MM.1S (cell line): Measurements from ENCODE around the gene ATP13A4.

ENCODE experiments used
- DNase-seq: peaks from one replicate; pipeline ENCODE4 v3.0.0-alpha.2; 2015
- H2AFZ ChIP-seq: fragments of 300-600 bp; sonication (generic); 2 replicates; pipeline ENCODE4 v1.6.0; 2016; ENCODE audit warnings: antibody characterized with exemption, low read length
- H3F3A ChIP-seq: fragments of 300-600 bp; sonication (generic); 2 replicates; pipeline ENCODE4 v1.6.1; 2016; ENCODE audit warnings: mild to moderate bottlenecking, antibody characterized with exemption, low read length, moderate library complexity, mixed read lengths; ENCODE audit not compliant: insufficient read depth
- H3K27ac ChIP-seq: fragments of 300-600 bp; sonication (generic); 2 replicates; pipeline ENCODE4 v1.5.1; 2016; ENCODE audit warnings: mild to moderate bottlenecking, low read length
- H3K27me3 ChIP-seq: fragments of 300-600 bp; sonication (generic); replicated peaks from 2 replicates; pipeline ENCODE4 v1.6.0; 2016; ENCODE audit warnings: low read length; ENCODE audit not compliant: insufficient read depth
- H3K36me3 ChIP-seq: fragments of 300-600 bp; sonication (generic); replicated peaks from 2 replicates; pipeline ENCODE4 v1.6.1; 2016; ENCODE audit warnings: mild to moderate bottlenecking, low read length, mixed read lengths; ENCODE audit not compliant: insufficient read depth
- H3K4me1 ChIP-seq: fragments of 300-600 bp; sonication (generic); 2 replicates; pipeline ENCODE4 v1.6.1; 2016; ENCODE audit warnings: low read length, mixed read lengths
- H3K4me2 ChIP-seq: fragments of 300-600 bp; sonication (generic); 2 replicates; pipeline ENCODE4 v1.6.0; 2016; ENCODE audit warnings: low read depth, low read length
- H3K4me3 ChIP-seq: fragments of 300-600 bp; sonication (generic); 2 replicates; pipeline ENCODE4 v1.5.1; 2016; ENCODE audit warnings: low read length, mixed read lengths
- H3K79me2 ChIP-seq: fragments of 300-600 bp; sonication (generic); 2 replicates; pipeline ENCODE4 v1.6.1; 2016; ENCODE audit warnings: mixed run types, low read length, mixed read lengths
- H3K9ac ChIP-seq: fragments of 300-600 bp; sonication (generic); 2 replicates; pipeline ENCODE4 v1.6.1; 2016; ENCODE audit warnings: low read length, mixed read lengths
- H3K9me2 ChIP-seq: fragments of 300-600 bp; sonication (generic); replicated peaks from 2 replicates; pipeline ENCODE4 v1.6.1; 2016; ENCODE audit warnings: mild to moderate bottlenecking, low read length, mixed read lengths; ENCODE audit not compliant: insufficient read depth
- H3K9me3 ChIP-seq: fragments of 300-600 bp; sonication (generic); replicated peaks from 2 replicates; pipeline ENCODE4 v1.6.1; 2016; ENCODE audit warnings: mild to moderate bottlenecking, low read length, mixed read lengths; ENCODE audit not compliant: insufficient read depth
- H4K20me1 ChIP-seq: fragments of 300-600 bp; sonication (generic); 2 replicates; pipeline ENCODE4 v1.6.1; 2016; ENCODE audit warnings: mild to moderate bottlenecking, low read length, moderate library complexity, mixed read lengths; ENCODE audit not compliant: insufficient read depth
- EZH2 ChIP-seq: fragments of 300-600 bp; sonication (generic); optimal IDR thresholded peaks from 2 replicates; pipeline ENCODE3; 2017; ENCODE audit warnings: low read depth, mild to moderate bottlenecking, antibody characterized with exemption, low read length, mixed read lengths
- EZH2phosphoT487 ChIP-seq: fragments of 300-600 bp; sonication (generic); IDR thresholded peaks from 2 replicates; pipeline ENCODE4 v1.6.1; 2018; ENCODE audit warnings: antibody characterized with exemption, low read length
- TF ChIP-seq, protein P1 (sequence below): fragments of 300-600 bp; sonication (generic); IDR thresholded peaks from 2 replicates; pipeline ENCODE4 v1.5.1; 2016; ENCODE audit warnings: antibody characterized with exemption, low read length, mixed read lengths

The ATP13A4 gene

DNA sequence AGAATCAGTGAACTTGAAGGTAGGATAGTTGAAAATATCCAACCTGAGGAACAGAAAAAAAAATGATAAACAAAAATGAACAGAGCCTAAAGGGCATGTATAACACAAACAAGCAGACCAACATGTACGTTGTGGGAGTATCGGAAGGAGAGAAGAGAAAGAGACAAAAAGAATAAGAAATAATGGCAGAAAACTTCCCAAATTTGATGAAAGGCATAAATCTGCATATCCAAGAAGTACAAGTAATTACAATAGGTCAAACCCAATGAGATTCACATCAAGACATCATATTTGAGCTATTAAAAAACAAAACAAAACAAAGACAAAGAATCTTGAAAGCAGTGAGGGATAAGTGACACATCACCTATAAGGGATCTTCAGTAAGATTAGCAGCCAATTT, 138.1 kb downstream of the ATP13A4 start:
- Histone ChIP-seq H3K9me3 (no peaks in the 10 kb centered on the region), H3K9me2 (no peaks in the 10 kb centered on the region), H3K4me1 (no peaks in the 10 kb centered on the region), H3K27ac (no peak overlapping the region), H3K36me3 (no peaks in the 10 kb centered on the region), H2AFZ (no peak overlapping the region), H3K79me2 (no peaks in the 10 kb centered on the region), H3K9ac (no peak overlapping the region), H3K4me2 (no peak overlapping the region), H3K27me3 (no peaks in the 10 kb centered on the region), H3K4me3 (no peak overlapping the region), H3F3A (no peaks in the 10 kb centered on the region), H4K20me1 (no peaks in the 10 kb centered on the region)
- TF ChIP-seq EZH2 = no peak
- no peak for TF ChIP-seq EZH2phosphoT487
- TF ChIP-seq, protein P1, sequence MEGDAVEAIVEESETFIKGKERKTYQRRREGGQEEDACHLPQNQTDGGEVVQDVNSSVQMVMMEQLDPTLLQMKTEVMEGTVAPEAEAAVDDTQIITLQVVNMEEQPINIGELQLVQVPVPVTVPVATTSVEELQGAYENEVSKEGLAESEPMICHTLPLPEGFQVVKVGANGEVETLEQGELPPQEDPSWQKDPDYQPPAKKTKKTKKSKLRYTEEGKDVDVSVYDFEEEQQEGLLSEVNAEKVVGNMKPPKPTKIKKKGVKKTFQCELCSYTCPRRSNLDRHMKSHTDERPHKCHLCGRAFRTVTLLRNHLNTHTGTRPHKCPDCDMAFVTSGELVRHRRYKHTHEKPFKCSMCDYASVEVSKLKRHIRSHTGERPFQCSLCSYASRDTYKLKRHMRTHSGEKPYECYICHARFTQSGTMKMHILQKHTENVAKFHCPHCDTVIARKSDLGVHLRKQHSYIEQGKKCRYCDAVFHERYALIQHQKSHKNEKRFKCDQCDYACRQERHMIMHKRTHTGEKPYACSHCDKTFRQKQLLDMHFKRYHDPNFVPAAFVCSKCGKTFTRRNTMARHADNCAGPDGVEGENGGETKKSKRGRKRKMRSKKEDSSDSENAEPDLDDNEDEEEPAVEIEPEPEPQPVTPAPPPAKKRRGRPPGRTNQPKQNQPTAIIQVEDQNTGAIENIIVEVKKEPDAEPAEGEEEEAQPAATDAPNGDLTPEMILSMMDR = no peak
- DNase-seq = no peak

DNA sequence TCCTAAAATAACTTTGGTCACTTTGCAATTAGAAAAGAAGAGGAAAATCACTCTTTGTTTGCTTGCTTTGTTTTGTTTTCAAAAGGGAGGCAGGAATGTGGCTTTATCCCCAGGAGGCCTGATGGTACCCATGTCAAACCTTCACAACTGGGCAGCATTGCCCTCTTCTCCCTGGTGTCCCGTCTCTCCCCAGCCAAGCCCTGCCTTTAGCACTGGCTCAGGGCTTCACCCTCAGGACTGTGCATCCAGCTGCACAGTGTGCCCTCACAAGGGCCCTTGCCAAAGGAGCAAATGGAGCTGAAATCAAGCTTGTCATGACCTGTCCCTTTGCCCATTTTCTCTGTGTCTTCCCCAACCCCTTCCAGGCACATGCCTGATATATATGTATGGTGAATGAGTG, 147.0 kb downstream of the ATP13A4 start:
- Histone ChIP-seq H3K9ac (no peak overlapping the region), H3K36me3 (no peaks in the 10 kb centered on the region), H3K4me1 (no peaks in the 10 kb centered on the region), H2AFZ (no peak overlapping the region), H3K27me3 (no peaks in the 10 kb centered on the region), H3K4me3 (no peak overlapping the region), H3K9me2 (no peaks in the 10 kb centered on the region), H3K4me2 (no peak overlapping the region), H3F3A (no peaks in the 10 kb centered on the region), H4K20me1 (no peaks in the 10 kb centered on the region), H3K79me2 (no peaks in the 10 kb centered on the region), H3K9me3 (no peaks in the 10 kb centered on the region), H3K27ac (no peak overlapping the region)
- no peak for DNase-seq
- TF ChIP-seq, protein P1 = no peak
- TF ChIP-seq EZH2 (no peak), EZH2phosphoT487 (no peak)

- no peak for TF ChIP-seq EZH2
- no peak for TF ChIP-seq EZH2phosphoT487
- TF ChIP-seq, protein P1 = no peak
These were observed 147.6 kb downstream of the ATP13A4 start for GRCh38 chr3:193407112-193407511.

More at GRCh38 chr3:193407112-193407511, 147.6 kb downstream of the ATP13A4 start:
- H3K27me3 ChIP-seq = no peaks in the 10 kb centered on the region
- H3K9ac ChIP-seq = no peak overlapping the region
- no peaks in the 10 kb centered on the region for H4K20me1 ChIP-seq
- H3K4me1 ChIP-seq = no peaks in the 10 kb centered on the region
- H3K4me2 ChIP-seq = no peak overlapping the region
- no peaks in the 10 kb centered on the region for H3K9me3 ChIP-seq
- no peaks in the 10 kb centered on the region for H3K9me2 ChIP-seq
- H3K27ac ChIP-seq = no peak overlapping the region
- no peak for DNase-seq
- H3K36me3 ChIP-seq = no peaks in the 10 kb centered on the region
- H3K79me2 ChIP-seq = no peaks in the 10 kb centered on the region
- H2AFZ ChIP-seq = no peak overlapping the region
- no peak overlapping the region for H3K4me3 ChIP-seq
- no peaks in the 10 kb centered on the region for H3F3A ChIP-seq
